Measurements from ENCODE around the gene NHEJ1. TPM values are rescaled to one million over a fixed set of nuclear protein-coding genes. Genes with fewer than 3 reads are reported as not detected.

The NHEJ1 gene
- total and polyA plus RNA-seq, 2 of the 13 experiments (the other 11 are each of a cell fraction or from before 2014, with no cell fraction given): 30.0 to 30.7 TPM

- no peak for TF ChIP-seq ZHX2 (IDR thresholded peaks at IDR 0.05; ENCODE audit: low read depth)
- no peak for TF ChIP-seq ZHX2 (CRISPR knock-in tag; IDR thresholded peaks at IDR 0.05; ENCODE audit: borderline replicate concordance)
- TF ChIP-seq NR2F6 (IDR thresholded peaks at IDR 0.05): peak; percentile 61
- peak; percentile 23; the same call in 1 of the 2 replicates for TF ChIP-seq NR2F6 (CRISPR knock-in tag; IDR thresholded peaks at IDR 0.05)
- TF ChIP-seq BORCS8-MEF2B (CRISPR knock-in tag; IDR thresholded peaks at IDR 0.05): no peak
- no peak for TF ChIP-seq ZFP90 (CRISPR knock-in tag; IDR thresholded peaks at IDR 0.05; ENCODE audit: borderline replicate concordance)
- no peak for TF ChIP-seq REL (CRISPR knock-in tag; conservative IDR thresholded peaks at IDR 0.05)
- TF ChIP-seq NR2C2 (CRISPR knock-in tag; IDR thresholded peaks at IDR 0.05; ENCODE audit: borderline replicate concordance): no peak
- TF ChIP-seq CHD4 (IDR thresholded peaks at IDR 0.05; ENCODE audit: borderline replicate concordance, low read length): no peak
- TF ChIP-seq HNRNPK (IDR thresholded peaks at IDR 0.05; ENCODE audit: low read depth, low read length, poor library complexity, severe bottlenecking): no peak
- TF ChIP-seq NR2F2 (IDR thresholded peaks at IDR 0.05; ENCODE audit: borderline replicate concordance, low read depth): 0 out of 2 replicates have a peak, but pooled peaks have one; percentile 36
- no peak for TF ChIP-seq FOXP1 (IDR thresholded peaks at IDR 0.05)
- TF ChIP-seq FOXP1 (CRISPR knock-in tag; IDR thresholded peaks at IDR 0.05): peak; percentile 37; the same call in 1 of the 2 replicates
- peak; percentile 40; the same call in 1 of the 2 replicates for TF ChIP-seq GATAD2A (CRISPR knock-in tag; IDR thresholded peaks at IDR 0.05)
- no peak for TF ChIP-seq SOX6 (IDR thresholded peaks at IDR 0.05)
- peak; percentile 54 for TF ChIP-seq SOX6 (CRISPR knock-in tag; IDR thresholded peaks at IDR 0.05)
- no peak for TF ChIP-seq ZUFSP (CRISPR knock-in tag; IDR thresholded peaks at IDR 0.05; ENCODE audit: borderline replicate concordance)
- 0 out of 2 replicates have a peak, but pooled peaks have one; percentile 21 for TF ChIP-seq RXRB (CRISPR knock-in tag; IDR thresholded peaks at IDR 0.05; ENCODE audit: borderline replicate concordance)
- TF ChIP-seq RCOR2 (CRISPR knock-in tag; IDR thresholded peaks at IDR 0.05): 0 out of 2 replicates have a peak, but pooled peaks have one; percentile 27
- TF ChIP-seq SOX5 (CRISPR knock-in tag; IDR thresholded peaks at IDR 0.05; ENCODE audit: borderline replicate concordance): peak; percentile 33
- TF ChIP-seq RARA (CRISPR knock-in tag; IDR thresholded peaks at IDR 0.05): peak; percentile 59
- peak in 1 of 2 experiments; percentile 66; a peak in 1 of 4 replicates for TF ChIP-seq NR2F1 (CRISPR knock-in tag; IDR thresholded peaks at IDR 0.05)
- TF ChIP-seq HNF4G (IDR thresholded peaks at IDR 0.05; ENCODE audit: borderline replicate concordance, low read depth, low read length): no peak
- no peak for TF ChIP-seq HNF4G (CRISPR knock-in tag; IDR thresholded peaks at IDR 0.05; ENCODE audit: borderline replicate concordance, low read depth)
- TF ChIP-seq TCF7 (IDR thresholded peaks at IDR 0.05; ENCODE audit: low read depth): peak; percentile 44; the same call in 1 of the 2 replicates
These were observed 122.7 kb downstream of the NHEJ1 start (continued) for GRCh38 chr2:219037783-219038499.

Data from HepG2 (cell line).